ENCODE results near the gene KIF16B. TPM values are rescaled to one million over a fixed set of nuclear protein-coding genes. Genes with fewer than 3 reads are reported as not detected.
A peak's percentile ranks its signal among the peaks of the same experiment; 100 is the strongest.

Gene KIF16B
- total and polyA plus RNA-seq, 2 of the 13 experiments (the other 11 are each of a cell fraction or from before 2014, with no cell fraction given): 6.9 to 18.0 TPM

- TF ChIP-seq KIAA2018 (CRISPR knock-in tag; IDR thresholded peaks at IDR 0.05; ENCODE audit: borderline replicate concordance): no peak
- peak; percentile 89; the same call in 1 of the 2 replicates for TF ChIP-seq ZNF510 (CRISPR knock-in tag; IDR thresholded peaks at IDR 0.05; ENCODE audit: low read depth)
- TF ChIP-seq MTF2 (CRISPR knock-in tag; IDR thresholded peaks at IDR 0.05; ENCODE audit: borderline replicate concordance): no peak; the same call in 1 of the 2 replicates
- no peak for TF ChIP-seq ZFP36 (IDR thresholded peaks at IDR 0.05; ENCODE audit: borderline replicate concordance, low read depth, low read length, partially characterized antibody)
- peak; percentile 89; the same call in 1 of the 2 replicates for TF ChIP-seq ZNF761 (CRISPR knock-in tag; conservative IDR thresholded peaks at IDR 0.05)
- peak; percentile 94 for TF ChIP-seq ZNF629 (CRISPR knock-in tag; conservative IDR thresholded peaks at IDR 0.05)
- peak; percentile 91; the same call in 1 of the 2 replicates for TF ChIP-seq PHF21A (CRISPR knock-in tag; IDR thresholded peaks at IDR 0.05)
- TF ChIP-seq ZNF563 (CRISPR knock-in tag; IDR thresholded peaks at IDR 0.05): peak; percentile 87
- TF ChIP-seq GPN1 (CRISPR knock-in tag; IDR thresholded peaks at IDR 0.05; ENCODE audit: borderline replicate concordance): no peak
- peak; percentile 83 for TF ChIP-seq YEATS4 (CRISPR knock-in tag; IDR thresholded peaks at IDR 0.05; ENCODE audit: borderline replicate concordance)
- TF ChIP-seq HOXD1 (CRISPR knock-in tag; IDR thresholded peaks at IDR 0.05): peak; percentile 60
- TF ChIP-seq EHMT2 (IDR thresholded peaks at IDR 0.05; ENCODE audit: borderline replicate concordance, low read depth, low read length): no peak
- 0 out of 2 replicates have a peak, but pooled peaks have one; percentile 46 for TF ChIP-seq PCBP1 (IDR thresholded peaks at IDR 0.05; ENCODE audit: borderline replicate concordance, low read depth, low read length)
- TF ChIP-seq NRL (CRISPR knock-in tag; IDR thresholded peaks at IDR 0.05; ENCODE audit: borderline replicate concordance): peak; percentile 88; the same call in 1 of the 2 replicates
- peak; percentile 84 for TF ChIP-seq HNRNPLL (IDR thresholded peaks at IDR 0.05; ENCODE audit: low read depth, low read length, poor library complexity, severe bottlenecking)
- peak; percentile 94 for TF ChIP-seq REPIN1 (CRISPR knock-in tag; IDR thresholded peaks at IDR 0.05; ENCODE audit: borderline replicate concordance, low read depth)
- TF ChIP-seq KDM5B (CRISPR knock-in tag; IDR thresholded peaks at IDR 0.05; ENCODE audit: borderline replicate concordance): peak; percentile 65; the same call in 1 of the 2 replicates
- peak; percentile 94; the same call in 1 of the 2 replicates for TF ChIP-seq ZFP36L1 (CRISPR knock-in tag; IDR thresholded peaks at IDR 0.05)
- TF ChIP-seq HOMEZ (CRISPR knock-in tag; IDR thresholded peaks at IDR 0.05; ENCODE audit: low read depth): 0 out of 2 replicates have a peak, but pooled peaks have one; percentile 48
These were observed 1.6 kb upstream of the KIF16B start (continued) for GRCh38 chr20:16574656-16575355.
